HG02938 (cell line): ENCODE results near the gene KRTAP2-1.
"Not testable (repeated sequence)": the region's sequence is repeated elsewhere in the genome, so short reads cannot be mapped to it uniquely, and the experiment has no call there.

ENCODE experiments used
- ATAC-seq: cut with Tn5 transposase; IDR thresholded peaks from one replicate; pipeline ENCODE4 v1.9.1; 2021; ENCODE audit warnings: mild to moderate bottlenecking, moderate library complexity; ENCODE audit not compliant: unreplicated experiment

KRTAP2-1 gene, protein sequence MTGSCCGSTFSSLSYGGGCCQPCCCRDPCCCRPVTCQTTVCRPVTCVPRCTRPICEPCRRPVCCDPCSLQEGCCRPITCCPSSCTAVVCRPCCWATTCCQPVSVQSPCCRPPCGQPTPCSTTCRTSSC

GRCh38 chr17:41046735-41047465, at the start of gene KRTAP2-1:
Gene KRTAP2-1 (minus strand): TSS chr17:41047316. CDS start chr17:41047267, 49 bp downstream.
- not testable (repeated sequence) for ATAC-seq

GRCh38 chr17:41096055-41096454, 48.9 kb upstream of the KRTAP2-1 start:
- no peak for ATAC-seq

- not testable (repeated sequence) for ATAC-seq
These were observed 41.7 kb upstream of the KRTAP2-1 start for GRCh38 chr17:41088760-41089352.

- ATAC-seq, result not testable (repeated sequence)
These were observed 37.2 kb upstream of the KRTAP2-1 start, which contains the start of gene KRTAP4-7 for GRCh38 chr17:41084100-41084856. Gene KRTAP4-7 (plus strand): TSS chr17:41084150. CDS start chr17:41084207, 57 bp downstream.

DNA sequence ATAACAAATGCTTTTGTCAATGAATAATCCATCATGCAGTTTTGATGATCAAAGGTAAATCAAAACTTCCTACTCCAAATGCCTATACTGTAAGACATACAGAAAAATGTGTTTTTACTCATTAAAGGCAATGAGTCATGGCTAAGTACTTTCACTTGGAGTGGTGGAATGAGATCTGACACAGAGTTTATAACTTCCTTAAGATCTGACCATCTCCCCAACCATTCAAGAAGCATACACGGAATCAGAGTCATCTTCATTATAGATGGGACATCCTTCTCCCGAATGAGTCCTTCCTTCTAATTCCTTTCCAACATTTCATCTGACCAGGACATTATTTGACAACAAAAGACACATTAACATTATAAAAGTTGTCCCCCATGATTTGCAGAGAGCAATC, 36.3 kb upstream of the KRTAP2-1 start:
- ATAC-seq, result not testable (repeated sequence)

- ATAC-seq, result no peak
These were observed 35.5 kb upstream of the KRTAP2-1 start for GRCh38 chr17:41082626-41083025.

- no peak for ATAC-seq
These were observed 29.7 kb upstream of the KRTAP2-1 start for GRCh38 chr17:41076788-41077187.

- ATAC-seq, result no peak
These were observed 26.6 kb upstream of the KRTAP2-1 start for GRCh38 chr17:41073676-41074075.

GRCh38 chr17:41071606-41072360, 24.7 kb upstream of the KRTAP2-1 start:
- no peak for ATAC-seq

GRCh38 chr17:41069031-41069430, 21.9 kb upstream of the KRTAP2-1 start:
- ATAC-seq, result no peak

GRCh38 chr17:41067281-41067680, 20.2 kb upstream of the KRTAP2-1 start:
- ATAC-seq, result no peak

DNA sequence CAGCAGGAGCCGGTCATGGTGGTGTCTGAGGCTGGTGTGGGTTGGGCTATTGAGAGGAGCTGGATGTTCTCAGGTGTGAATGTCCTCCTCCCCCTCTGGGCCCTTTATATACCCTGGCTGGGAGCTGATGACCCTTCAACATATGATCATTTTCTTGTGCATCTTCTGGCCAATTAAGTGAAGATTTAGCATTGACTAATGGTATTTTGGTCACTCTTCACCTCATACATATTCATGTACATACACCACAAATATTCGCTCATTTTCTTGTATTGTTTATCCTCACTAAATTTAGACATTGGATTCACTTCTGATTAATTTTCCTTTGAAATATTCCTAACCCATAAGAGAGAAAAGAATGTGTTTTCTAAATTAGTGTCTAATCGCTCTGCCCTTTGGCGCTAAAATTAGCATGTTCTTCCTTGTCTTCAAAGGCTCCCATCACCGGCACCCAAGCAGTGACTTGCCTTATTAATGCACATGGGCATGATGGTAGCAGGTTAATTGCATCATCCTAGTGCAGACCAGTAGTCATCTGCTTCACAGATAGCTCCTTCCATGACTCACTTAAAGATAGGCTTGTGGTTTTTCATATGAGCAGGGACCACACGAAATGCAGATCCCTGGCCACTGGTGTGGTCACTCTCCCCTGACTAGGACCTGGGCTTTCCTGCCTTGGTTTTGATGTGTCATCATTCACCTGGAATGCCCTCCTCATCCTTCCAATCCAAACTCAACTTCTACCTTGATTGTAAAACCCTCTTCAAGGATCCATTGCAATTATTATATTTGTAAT, 18.9 kb upstream of the KRTAP2-1 start, which contains the start of gene KRTAP2-4:
KRTAP2-4 (minus strand) TSS at position 51 of the 796 bp plus-strand sequence; CDS start at position 17, 34 bp downstream.
- ATAC-seq, result no peak

DNA sequence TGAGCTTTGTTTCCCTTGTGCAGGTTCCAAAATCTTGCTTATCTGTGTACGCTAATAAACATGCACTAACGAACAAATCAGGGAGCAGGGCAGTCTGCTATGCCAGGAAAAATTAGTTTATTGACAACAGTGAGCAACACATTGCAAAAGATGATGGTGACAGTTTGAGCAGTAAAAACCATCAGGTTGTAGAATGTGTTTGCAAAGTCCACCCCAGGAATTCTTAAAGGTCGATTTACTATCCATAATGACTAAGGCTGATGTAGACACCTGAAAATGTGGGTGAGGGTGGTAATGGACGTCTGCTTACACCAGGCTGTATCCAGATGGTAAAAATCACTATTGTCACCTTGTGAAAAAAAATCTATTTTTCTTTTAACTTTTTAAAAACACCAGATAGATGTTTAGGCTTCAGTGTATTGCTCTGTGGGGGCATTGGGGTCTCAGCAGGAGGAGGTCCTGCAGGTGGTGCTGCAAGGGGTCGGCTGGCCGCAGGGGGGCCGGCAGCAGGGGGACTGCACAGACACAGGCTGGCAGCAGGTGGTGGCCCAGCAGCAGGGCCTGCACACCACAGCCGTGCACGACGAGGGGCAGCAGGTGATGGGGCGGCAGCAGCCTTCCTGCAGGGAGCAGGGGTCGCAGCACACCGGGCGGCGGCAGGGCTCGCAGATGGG, 18.0 kb upstream of the KRTAP2-1 start:
- not testable (repeated sequence) for ATAC-seq

DNA sequence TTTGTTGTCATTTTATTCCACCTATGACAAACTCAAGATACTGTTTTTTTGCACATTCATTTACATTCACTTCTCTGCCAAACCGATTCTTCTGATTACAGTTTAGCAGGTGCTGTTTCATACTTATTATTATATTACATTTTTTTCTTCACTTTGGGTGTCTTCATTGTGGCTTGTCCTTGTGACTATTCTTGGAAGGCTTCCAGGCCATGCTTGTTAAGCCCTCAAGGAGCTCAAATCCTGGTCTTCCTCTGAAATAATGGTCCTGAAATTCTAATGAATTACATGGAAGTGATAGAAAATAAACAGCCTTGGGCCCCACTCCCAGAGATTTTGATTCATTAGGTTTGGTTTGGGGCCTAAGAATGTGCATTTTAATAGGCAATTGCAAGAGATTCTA, 17.2 kb upstream of the KRTAP2-1 start:
- ATAC-seq, result no peak

DNA sequence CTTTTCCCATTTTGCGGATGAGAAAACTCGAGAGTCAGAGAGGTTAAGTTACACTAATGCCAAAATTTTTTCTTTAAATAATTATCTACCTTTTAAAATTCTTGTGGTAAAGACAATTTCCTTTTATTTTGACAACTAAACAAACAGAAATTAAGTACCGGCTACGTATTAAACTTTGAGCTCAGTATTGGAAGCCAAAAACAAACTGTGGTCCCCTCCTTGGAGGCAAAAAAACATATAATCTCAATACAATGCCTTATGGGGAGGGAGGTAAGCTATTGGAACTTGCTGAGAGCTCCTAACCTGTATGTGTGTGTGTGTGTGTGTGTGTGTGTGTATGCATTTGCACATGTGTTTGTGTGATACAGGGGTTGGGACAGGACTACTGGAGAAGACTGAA, 16.3 kb upstream of the KRTAP2-1 start:
- no peak for ATAC-seq

- no peak for ATAC-seq
These were observed 14.8 kb upstream of the KRTAP2-1 start for GRCh38 chr17:41061964-41062363.

- ATAC-seq, result no peak
These were observed 13.0 kb upstream of the KRTAP2-1 start, which contains the start of gene KRTAP2-3 for GRCh38 chr17:41060052-41060604. Gene KRTAP2-3 (minus strand): TSS chr17:41060114. CDS start chr17:41060050, 64 bp downstream.

DNA sequence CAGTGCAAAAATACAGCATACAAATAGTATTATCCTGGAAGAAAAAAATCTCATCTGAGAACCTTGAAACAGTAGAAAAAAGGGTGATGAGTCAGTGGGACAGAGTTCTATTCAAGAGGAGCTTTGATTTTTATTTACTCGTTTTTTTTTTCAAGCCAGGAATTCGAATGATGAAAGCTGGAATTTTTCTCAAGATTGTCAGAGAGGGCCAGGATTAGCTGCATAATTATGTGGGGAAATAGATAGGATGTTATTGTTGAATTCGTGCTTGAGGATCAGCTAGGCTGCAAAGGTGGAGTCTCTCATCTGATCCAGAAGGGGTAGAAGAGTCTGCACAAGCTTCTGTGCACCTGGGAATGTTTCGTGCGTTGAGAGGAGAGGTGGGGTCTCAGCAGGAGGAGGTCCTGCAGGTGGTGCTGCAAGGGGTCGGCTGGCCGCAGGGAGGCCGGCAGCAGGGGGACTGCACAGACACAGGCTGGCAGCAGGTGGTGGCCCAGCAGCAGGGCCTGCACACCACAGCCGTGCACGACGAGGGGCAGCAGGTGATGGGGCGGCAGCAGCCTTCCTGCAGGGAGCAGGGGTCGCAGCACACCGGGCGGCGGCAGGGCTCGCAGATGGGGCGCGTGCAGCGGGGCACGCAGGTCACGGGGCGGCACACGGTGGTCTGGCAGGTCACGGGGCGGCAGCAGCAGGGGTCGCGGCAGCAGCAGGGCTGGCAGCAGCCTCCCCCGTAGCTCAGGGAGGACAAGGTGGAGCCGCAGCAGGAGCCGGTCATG, 12.3 kb upstream of the KRTAP2-1 start:
- not testable (repeated sequence) for ATAC-seq
